Measurements from ENCODE around the gene OGFR. TPM values are rescaled to one million over a fixed set of nuclear protein-coding genes. Genes with fewer than 3 reads are reported as not detected.
A peak's percentile ranks its signal among the peaks of the same experiment; 100 is the strongest.

OGFR gene
- total and polyA plus RNA-seq, 9 donors, result 16.7 to 26.6 (median 21.9) TPM

DNA sequence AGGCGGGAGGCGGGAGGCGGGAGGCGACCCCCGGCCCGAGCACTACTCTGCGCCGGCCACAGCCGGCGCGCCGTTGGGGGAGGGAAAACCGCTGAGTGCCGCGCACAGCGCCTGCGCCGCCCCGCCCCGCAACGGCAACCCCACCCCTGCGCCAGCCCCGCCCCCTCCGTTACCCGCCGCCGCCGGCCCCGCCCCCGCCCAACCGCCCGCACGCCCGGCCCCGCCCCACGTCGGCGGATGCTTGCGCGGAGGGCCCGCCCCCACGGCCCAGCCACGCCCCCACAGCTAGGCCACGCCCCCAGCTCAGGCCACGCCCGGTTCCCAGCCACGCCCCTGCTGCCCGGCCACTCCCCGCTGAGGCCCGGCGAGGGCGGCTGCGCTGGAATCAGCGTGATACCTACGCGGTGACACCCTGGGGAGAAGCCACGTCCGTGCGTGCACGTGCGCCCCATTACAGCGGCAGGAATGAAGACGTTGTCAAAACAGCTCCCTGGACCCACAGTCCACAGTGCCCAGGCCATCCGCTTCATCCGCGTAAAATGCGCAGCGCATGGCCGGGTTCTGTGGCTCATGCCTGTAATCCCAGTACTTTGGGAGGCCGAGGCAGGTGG is 57.2 kb downstream of the OGFR start, which contains the start of gene TCFL5:
Gene TCFL5 (minus strand): TSS at position 97 of the 611 bp plus-strand sequence. CDS start 152 bp downstream, outside the sequence.
- H3K27ac ChIP-seq (ENCODE audit: low read length), result peak within 1 kb of the TSS; percentile 69
- DNase-seq, result peak; percentile 86
- 11% methylated on average over 29 of the region's 70 CpGs for WGBS (ENCODE audit: insufficient coverage)
- H3K27me3 ChIP-seq (ENCODE audit: control insufficient read depth, insufficient read depth, low read length), result peaks cover 6% of the 10 kb centered on the region
- peaks cover 14% of the 10 kb centered on the region for H3K4me1 ChIP-seq (ENCODE audit: control insufficient read depth, insufficient read depth, low read length)
- H3K9me3 ChIP-seq (replicated peaks; ENCODE audit: control insufficient read depth, low read depth, low read length), result no peaks in the 10 kb centered on the region
- peak within 1 kb of the TSS; percentile 44 for H3K4me3 ChIP-seq (ENCODE audit: low read length)
- H3K36me3 ChIP-seq (ENCODE audit: control insufficient read depth, insufficient read depth, low read length), result peaks cover 10% of the 10 kb centered on the region

Other genes starting within 250 kb of the OGFR start
- 0.53 TPM for gene SLCO4A1, start 162.3 kb upstream of the OGFR start, total RNA-seq
- gene SLCO4A1, start 162.3 kb upstream of the OGFR start, polyA plus RNA-seq (ENCODE audit: insufficient read depth in 1 of 8, insufficient read length in 8 of 8, low replicate concordance in 1 of 8), result 1 to 10 TPM in 1 of 8 donors, under 1 TPM in 7; 0.11 to 1.2 (median 0.45) TPM
- 0.04 TPM for gene NTSR1, start 96.0 kb upstream of the OGFR start, total RNA-seq
- gene NTSR1, start 96.0 kb upstream of the OGFR start, polyA plus RNA-seq (ENCODE audit: insufficient read depth in 1 of 8, insufficient read length in 8 of 8, low replicate concordance in 1 of 8), result under 1 TPM; 0.10 to 0.27 (median 0.18) TPM
- gene MRGBP, start 8.4 kb upstream of the OGFR start, total RNA-seq, result 12.1 TPM
- gene MRGBP, start 8.4 kb upstream of the OGFR start, polyA plus RNA-seq (ENCODE audit: insufficient read depth in 1 of 8, insufficient read length in 8 of 8, low replicate concordance in 1 of 8), result 10 to 100 TPM in 6 of 8 donors, 1 to 10 TPM in 2; 8.4 to 13.4 (median 11.7) TPM
- gene COL9A3, start 12.2 kb downstream of the OGFR start, total RNA-seq, result 27.1 TPM
- 10 to 100 TPM in 6 of 8 donors, 1 to 10 TPM in 2; 6.4 to 43.5 (median 13.9) TPM for gene COL9A3, start 12.2 kb downstream of the OGFR start, polyA plus RNA-seq (ENCODE audit: insufficient read depth in 1 of 8, insufficient read length in 8 of 8, low replicate concordance in 1 of 8)
- 9.7 TPM for gene TCFL5, start 57.0 kb downstream of the OGFR start, total RNA-seq
- gene TCFL5, start 57.0 kb downstream of the OGFR start, polyA plus RNA-seq (ENCODE audit: insufficient read depth in 1 of 8, insufficient read length in 8 of 8, low replicate concordance in 1 of 8), result 10 to 100 TPM in 2 of 8 donors, 1 to 10 TPM in 6; 6.1 to 12.1 (median 8.1) TPM
- 37.6 TPM for gene DIDO1, start 121.7 kb downstream of the OGFR start, total RNA-seq
- 10 to 100 TPM; 35.0 to 42.0 (median 38.7) TPM for gene DIDO1, start 121.7 kb downstream of the OGFR start, polyA plus RNA-seq (ENCODE audit: insufficient read depth in 1 of 8, insufficient read length in 8 of 8, low replicate concordance in 1 of 8)
- 22.0 TPM for gene GID8, start 133.3 kb downstream of the OGFR start, total RNA-seq
- 10 to 100 TPM; 27.9 to 38.7 (median 30.8) TPM for gene GID8, start 133.3 kb downstream of the OGFR start, polyA plus RNA-seq (ENCODE audit: insufficient read depth in 1 of 8, insufficient read length in 8 of 8, low replicate concordance in 1 of 8)
- gene SLC17A9, start 147.9 kb downstream of the OGFR start, total RNA-seq, result 1.7 TPM
- 1 to 10 TPM in 6 of 8 donors, under 1 TPM in 2; 0.41 to 1.5 (median 1.2) TPM for gene SLC17A9, start 147.9 kb downstream of the OGFR start, polyA plus RNA-seq (ENCODE audit: insufficient read depth in 1 of 8, insufficient read length in 8 of 8, low replicate concordance in 1 of 8)
- not detected for gene BHLHE23, start 202.1 kb downstream of the OGFR start, total RNA-seq
- not detected for gene BHLHE23, start 202.1 kb downstream of the OGFR start, polyA plus RNA-seq (ENCODE audit: insufficient read depth in 1 of 8, insufficient read length in 8 of 8, low replicate concordance in 1 of 8)